Smooth muscle cell (in vitro differentiated cells): ENCODE results near the gene SLC7A5. TPM values are rescaled to one million over a fixed set of nuclear protein-coding genes. Genes with fewer than 3 reads are reported as not detected.
"Not testable (repeated sequence)": the region's sequence is repeated elsewhere in the genome, so short reads cannot be mapped to it uniquely, and the experiment has no call there.

ENCODE experiments used
- DNase-seq: peaks from one replicate; lab custom pipeline; 2025; ENCODE audit not compliant: unreplicated experiment; lab: John Stamatoyannopoulos, UW
- H2AFZ ChIP-seq: fragments of 200-600 bp; sonication (generic); 2 replicates; pipeline ENCODE4 v1.6.0; 2016; ENCODE audit warnings: antibody characterized with exemption, low read depth, mild to moderate bottlenecking
- H3F3A ChIP-seq: fragments of 200-600 bp; sonication (generic); 2 replicates; pipeline ENCODE4 v1.6.0; 2017; ENCODE audit warnings: antibody characterized with exemption, low read depth
- H3K27ac ChIP-seq: fragments of 200-600 bp; sonication (generic); 2 replicates; pipeline ENCODE4 v1.5.1; 2016; ENCODE audit warnings: low read depth, mild to moderate bottlenecking
- H3K27me3 ChIP-seq: fragments of 200-600 bp; sonication (generic); 2 replicates; pipeline ENCODE4 v1.6.1; 2016; ENCODE audit warnings: low read depth, mild to moderate bottlenecking
- H3K36me3 ChIP-seq: fragments of 200-600 bp; sonication (generic); 2 replicates; pipeline ENCODE4 v1.5.1; 2016; ENCODE audit warnings: low read depth
- H3K4me1 ChIP-seq: fragments of 200-600 bp; sonication (generic); 2 replicates; pipeline ENCODE4 v1.5.1; 2016; ENCODE audit warnings: low read depth
- H3K4me2 ChIP-seq: fragments of 200-600 bp; sonication (generic); 2 replicates; pipeline ENCODE4 v1.6.0; 2016; ENCODE audit warnings: mild to moderate bottlenecking
- H3K4me3 ChIP-seq: fragments of 200-600 bp; sonication (generic); 2 replicates; pipeline ENCODE4 v1.5.1; 2016; ENCODE audit warnings: mild to moderate bottlenecking
- H3K79me2 ChIP-seq: fragments of 200-600 bp; sonication (generic); 2 replicates; pipeline ENCODE4 v1.6.0; 2016; ENCODE audit warnings: low read depth, mild to moderate bottlenecking
- H3K9ac ChIP-seq: fragments of 200-600 bp; sonication (generic); 2 replicates; pipeline ENCODE4 v1.6.0; 2016; ENCODE audit warnings: low read depth
- H3K9me3 ChIP-seq: fragments of 200-600 bp; sonication (generic); replicated peaks from 2 replicates; pipeline ENCODE4 v1.5.1; 2016; ENCODE audit warnings: low read depth
- H4K20me1 ChIP-seq: fragments of 200-600 bp; sonication (generic); 2 replicates; pipeline ENCODE4 v1.6.0; 2016; ENCODE audit warnings: low read depth
- WGBS: methylation state at CpG from one replicate; pipeline ENCODE4 v1.1.7; 2016; ENCODE audit warnings: low lambda C conversion rate; 5-methylcytosine and 5-hydroxymethylcytosine counted together
- polyA plus RNA-seq: library from polyadenylated mRNA; unstranded; fragments of >200 nt; fragmentation: Nextera tagmentation; extraction: Ambion mirVana; gene quantifications from 2 replicates; pipeline ENCODE4 v1.2.1, GENCODE V29; 2016
- total RNA-seq: library from RNA; depleted of rRNA; stranded (reverse); fragments of >200 nt; gene quantifications from 2 replicates; pipeline ENCODE4 v1.2.3, GENCODE V29; 2014
- TF ChIP-seq, protein P1 (sequence below): fragments of 200-600 bp; sonication (generic); IDR thresholded peaks from 2 replicates; pipeline ENCODE4 v1.5.1; 2017; ENCODE audit warnings: borderline replicate concordance, mild to moderate bottlenecking, antibody characterized with exemption; ENCODE audit not compliant: insufficient read depth, poor library complexity, severe bottlenecking

The SLC7A5 gene
- total and polyA plus RNA-seq, 2 experiments from 2014 or later: 51.3 to 58.8 TPM

DNA sequence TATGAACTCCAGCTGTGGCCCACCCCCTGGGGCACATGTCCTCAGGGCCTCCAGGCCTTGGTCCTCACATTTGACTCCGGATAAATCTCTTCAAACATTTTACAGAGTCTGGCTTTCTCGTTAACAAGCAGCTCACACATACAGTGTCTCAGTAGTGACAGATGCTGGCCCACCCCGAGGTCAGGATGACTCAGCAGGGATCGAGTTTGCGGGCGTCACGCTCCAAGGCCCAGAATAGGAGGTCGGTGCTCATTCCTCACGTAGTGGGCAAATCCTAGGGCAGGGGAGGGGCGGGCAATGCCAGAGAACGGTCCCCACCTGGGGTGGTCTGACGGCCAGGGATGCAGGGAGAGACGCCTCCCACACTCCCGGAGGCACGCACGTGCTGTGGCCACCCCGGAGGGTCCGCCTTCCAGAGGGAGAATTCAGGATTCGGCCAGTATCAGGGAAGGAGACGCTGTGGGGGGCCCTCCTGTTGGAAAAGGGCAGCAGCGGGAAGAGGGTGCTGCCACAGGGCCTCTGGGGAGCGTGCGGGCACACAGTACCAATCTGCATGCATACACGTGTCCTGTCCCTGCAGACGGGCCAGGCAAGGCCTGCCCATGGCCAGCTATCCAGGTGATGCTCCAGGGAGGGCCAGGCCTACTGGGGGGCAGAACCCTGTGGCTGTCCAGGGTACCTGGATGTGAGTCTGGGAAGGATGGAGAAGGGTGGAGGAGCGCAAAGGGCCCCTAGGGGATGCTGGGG is 8.6 kb downstream of the SLC7A5 start:
- no peaks in the 10 kb centered on the region for H3K36me3 ChIP-seq
- H3K79me2 ChIP-seq: peaks cover 86% of the 10 kb centered on the region
- TF ChIP-seq, protein P1, sequence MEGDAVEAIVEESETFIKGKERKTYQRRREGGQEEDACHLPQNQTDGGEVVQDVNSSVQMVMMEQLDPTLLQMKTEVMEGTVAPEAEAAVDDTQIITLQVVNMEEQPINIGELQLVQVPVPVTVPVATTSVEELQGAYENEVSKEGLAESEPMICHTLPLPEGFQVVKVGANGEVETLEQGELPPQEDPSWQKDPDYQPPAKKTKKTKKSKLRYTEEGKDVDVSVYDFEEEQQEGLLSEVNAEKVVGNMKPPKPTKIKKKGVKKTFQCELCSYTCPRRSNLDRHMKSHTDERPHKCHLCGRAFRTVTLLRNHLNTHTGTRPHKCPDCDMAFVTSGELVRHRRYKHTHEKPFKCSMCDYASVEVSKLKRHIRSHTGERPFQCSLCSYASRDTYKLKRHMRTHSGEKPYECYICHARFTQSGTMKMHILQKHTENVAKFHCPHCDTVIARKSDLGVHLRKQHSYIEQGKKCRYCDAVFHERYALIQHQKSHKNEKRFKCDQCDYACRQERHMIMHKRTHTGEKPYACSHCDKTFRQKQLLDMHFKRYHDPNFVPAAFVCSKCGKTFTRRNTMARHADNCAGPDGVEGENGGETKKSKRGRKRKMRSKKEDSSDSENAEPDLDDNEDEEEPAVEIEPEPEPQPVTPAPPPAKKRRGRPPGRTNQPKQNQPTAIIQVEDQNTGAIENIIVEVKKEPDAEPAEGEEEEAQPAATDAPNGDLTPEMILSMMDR: no peak
- no peak overlapping the region for H3K9ac ChIP-seq
- DNase-seq: peak; percentile 32
- peak overlapping the region; percentile 82 for H3K27ac ChIP-seq
- H3K4me1 ChIP-seq: peaks cover 8% of the 10 kb centered on the region
- H3K9me3 ChIP-seq: no peaks in the 10 kb centered on the region
- H3K4me3 ChIP-seq: no peak overlapping the region
- peaks cover 23% of the 10 kb centered on the region for H3F3A ChIP-seq
- H2AFZ ChIP-seq: no peak overlapping the region
- 39% methylated on average over 26 of the region's 26 CpGs for WGBS
- peaks cover 97% of the 10 kb centered on the region for H4K20me1 ChIP-seq
- H3K4me2 ChIP-seq: peak overlapping the region; percentile 67
- H3K27me3 ChIP-seq: no peaks in the 10 kb centered on the region

DNA sequence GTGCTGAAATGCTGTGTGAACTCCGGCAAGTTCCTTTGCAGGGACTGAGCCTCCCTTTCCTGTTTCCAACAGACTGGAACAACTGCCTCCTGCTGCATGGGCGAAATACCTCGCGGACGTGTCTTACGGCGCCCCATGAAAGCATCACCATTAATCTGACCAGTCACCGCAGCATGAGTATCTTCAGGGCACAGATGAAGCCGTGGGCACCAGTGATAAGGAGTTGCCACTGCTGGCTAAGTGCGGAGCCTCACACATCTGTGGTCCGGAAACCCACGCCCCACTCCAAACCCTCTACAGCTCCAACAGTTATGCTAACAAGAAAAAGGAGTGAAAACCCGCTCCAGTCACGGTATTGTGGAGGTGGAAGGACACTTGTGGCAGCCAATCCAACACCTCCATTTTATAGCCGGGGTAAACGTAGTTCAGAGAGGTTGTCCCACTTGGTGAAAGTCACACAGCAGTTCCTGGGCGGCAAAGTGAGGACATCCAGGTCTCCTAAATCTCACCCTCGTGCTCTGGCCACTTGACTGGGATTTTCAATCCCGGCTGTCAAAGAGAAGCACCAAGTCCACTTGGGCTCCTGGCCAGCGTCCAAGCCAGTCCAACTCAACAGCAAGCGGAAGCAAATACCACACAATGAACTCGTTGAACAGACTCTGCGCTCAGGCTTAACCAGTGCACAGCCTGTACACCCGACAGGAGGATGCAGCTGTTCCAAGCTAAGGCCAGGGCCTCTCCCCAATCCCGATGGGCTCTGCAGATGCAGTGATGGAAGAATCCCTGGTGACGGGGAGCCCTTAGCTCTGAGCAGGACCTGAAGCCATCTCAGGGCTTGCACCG is 10.9 kb downstream of the SLC7A5 start:
- not testable (repeated sequence) for H3K4me1 ChIP-seq

DNA sequence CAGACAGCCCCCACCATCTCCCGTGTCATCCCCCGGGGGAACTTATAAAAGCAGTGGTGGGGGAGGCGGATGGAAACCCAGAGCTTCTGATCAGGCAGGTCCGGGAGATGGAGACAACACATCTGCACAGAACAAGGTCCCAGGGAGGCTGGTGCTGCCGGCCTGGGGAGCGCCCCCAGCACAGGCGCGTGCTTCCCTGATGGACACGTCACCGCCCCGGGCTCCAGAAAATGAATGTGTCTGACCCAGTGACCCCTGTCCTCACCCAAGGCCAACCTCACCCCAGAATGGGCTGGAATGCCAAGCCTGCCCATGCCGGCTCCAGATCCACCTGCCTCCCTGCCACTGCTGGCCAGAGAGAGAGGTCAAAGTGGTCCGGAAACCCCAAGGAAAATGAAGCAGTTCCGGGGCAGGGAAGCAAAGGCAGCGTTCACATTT is 12.5 kb downstream of the SLC7A5 start:
- Histone ChIP-seq H3K79me2 (peaks cover 66% of the 10 kb centered on the region), H3K27ac (peak overlapping the region; percentile 98), H3F3A (peaks cover 30% of the 10 kb centered on the region), H3K36me3 (no peaks in the 10 kb centered on the region), H3K27me3 (no peaks in the 10 kb centered on the region), H4K20me1 (peaks cover 70% of the 10 kb centered on the region), H2AFZ (no peak overlapping the region), H3K4me3 (no peak overlapping the region), H3K9ac (no peak overlapping the region), H3K9me3 (no peaks in the 10 kb centered on the region), H3K4me1 (peaks cover 17% of the 10 kb centered on the region), H3K4me2 (no peak overlapping the region)
- DNase-seq: no peak
- WGBS: 63% methylated on average over 13 of the region's 15 CpGs
- TF ChIP-seq, protein P1: no peak

More for the DNA sequence above, 10.9 kb downstream of the SLC7A5 start:
- WGBS: 79% methylated on average over 27 of the region's 27 CpGs
- not testable (repeated sequence) for H2AFZ ChIP-seq, H3K27me3 ChIP-seq, H3K9ac ChIP-seq, H3K4me2 ChIP-seq, H3K36me3 ChIP-seq, H3K27ac ChIP-seq, DNase-seq, H3K4me3 ChIP-seq, H3K9me3 ChIP-seq
- peaks cover 32% of the 10 kb centered on the region for H3F3A ChIP-seq
- peaks cover 85% of the 10 kb centered on the region for H4K20me1 ChIP-seq
- H3K79me2 ChIP-seq: peaks cover 74% of the 10 kb centered on the region

DNA sequence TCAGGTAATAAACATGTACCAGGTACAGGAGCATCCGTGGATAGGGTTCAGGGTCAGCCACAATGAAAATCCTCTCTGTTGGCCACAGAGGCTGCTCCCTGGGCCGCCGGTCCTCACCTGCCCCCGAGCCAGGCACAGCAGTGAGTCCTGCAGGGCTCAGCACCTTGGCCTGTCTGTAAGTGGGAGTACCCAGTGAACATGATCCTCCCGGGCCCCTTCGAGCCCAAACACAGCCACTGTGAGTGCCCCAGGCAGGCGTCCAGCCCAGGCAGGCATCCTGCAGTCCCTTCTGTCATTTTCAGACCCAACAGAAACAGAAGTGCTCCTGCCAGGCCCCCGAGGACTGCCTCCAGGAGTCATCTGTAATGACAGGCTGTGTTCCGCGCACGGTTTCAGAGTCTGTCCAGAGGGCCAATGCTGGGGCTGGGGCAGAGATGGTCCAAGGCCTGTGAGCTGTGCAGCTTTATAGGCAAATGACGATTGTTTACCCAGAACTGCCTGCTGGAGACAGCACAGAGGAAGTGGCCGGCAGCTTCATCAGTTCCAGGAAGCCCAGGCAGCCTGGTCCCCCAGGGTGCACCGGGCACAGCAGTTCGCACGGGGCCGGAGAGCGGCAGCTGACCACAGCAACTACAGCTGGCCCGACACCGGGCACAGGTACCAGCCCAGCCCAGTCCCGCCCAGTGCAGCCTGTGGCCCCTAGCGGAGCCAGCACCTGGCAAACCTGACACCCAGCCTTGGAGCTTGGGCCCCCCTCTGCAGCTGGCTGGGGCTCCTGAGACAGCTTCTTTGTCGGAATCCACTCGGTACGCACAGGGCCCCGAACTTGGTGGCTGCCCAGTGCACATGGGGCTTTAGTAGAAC is 13.2 kb downstream of the SLC7A5 start:
- Histone ChIP-seq H3K4me1 (peaks cover 17% of the 10 kb centered on the region), H2AFZ (no peak overlapping the region), H3K79me2 (peaks cover 65% of the 10 kb centered on the region), H3K4me3 (no peak overlapping the region), H3K27ac (peak overlapping the region; percentile 98), H3F3A (peaks cover 28% of the 10 kb centered on the region), H3K4me2 (peak overlapping the region; percentile 51), H3K9me3 (no peaks in the 10 kb centered on the region), H3K36me3 (no peaks in the 10 kb centered on the region), H4K20me1 (peaks cover 62% of the 10 kb centered on the region), H3K9ac (no peak overlapping the region), H3K27me3 (no peaks in the 10 kb centered on the region)
- TF ChIP-seq, protein P1: no peak
- 46% methylated on average over 26 of the region's 26 CpGs for WGBS
- peak; percentile 33 for DNase-seq
